Nephron progenitor cell (in vitro differentiated cells): ENCODE results near the gene ZSWIM9.
"Not testable (repeated sequence)": the region's sequence is repeated elsewhere in the genome, so short reads cannot be mapped to it uniquely, and the experiment has no call there.

Experiments used
- DNase-seq: peaks from one replicate; pipeline ENCODE4 v3.0.0; 2021
- H3K27ac Mint-ChIP-seq: 2 replicates; pipeline ENCODE4 v1.8.0; 2021; ENCODE audit warnings: mild to moderate bottlenecking, moderate library complexity, mixed read lengths
- H3K27me3 Mint-ChIP-seq: 2 replicates; pipeline ENCODE4 v1.8.0; 2021; ENCODE audit warnings: mild to moderate bottlenecking, low read depth, mixed read lengths; ENCODE audit not compliant: poor library complexity
- H3K36me3 Mint-ChIP-seq: 2 replicates; pipeline ENCODE4 v1.8.0; 2021; ENCODE audit warnings: low read depth, mixed read lengths
- H3K4me1 Mint-ChIP-seq: 2 replicates; pipeline ENCODE4 v1.8.0; 2021; ENCODE audit warnings: mixed read lengths
- H3K4me3 Mint-ChIP-seq: 2 replicates; pipeline ENCODE4 v1.8.0; 2021; ENCODE audit warnings: mild to moderate bottlenecking, moderate library complexity, mixed read lengths
- H3K9me3 Mint-ChIP-seq: 2 replicates; pipeline ENCODE4 v1.8.0; 2021; ENCODE audit warnings: mild to moderate bottlenecking, moderate library complexity, mixed read lengths
- TF ChIP-seq, protein P1 (sequence below): fragments of 200-600 bp; sonication (generic); IDR thresholded peaks from 2 replicates; pipeline ENCODE4 v1.5.0; 2021; ENCODE audit warnings: antibody characterized with exemption

ZSWIM9 gene

DNA sequence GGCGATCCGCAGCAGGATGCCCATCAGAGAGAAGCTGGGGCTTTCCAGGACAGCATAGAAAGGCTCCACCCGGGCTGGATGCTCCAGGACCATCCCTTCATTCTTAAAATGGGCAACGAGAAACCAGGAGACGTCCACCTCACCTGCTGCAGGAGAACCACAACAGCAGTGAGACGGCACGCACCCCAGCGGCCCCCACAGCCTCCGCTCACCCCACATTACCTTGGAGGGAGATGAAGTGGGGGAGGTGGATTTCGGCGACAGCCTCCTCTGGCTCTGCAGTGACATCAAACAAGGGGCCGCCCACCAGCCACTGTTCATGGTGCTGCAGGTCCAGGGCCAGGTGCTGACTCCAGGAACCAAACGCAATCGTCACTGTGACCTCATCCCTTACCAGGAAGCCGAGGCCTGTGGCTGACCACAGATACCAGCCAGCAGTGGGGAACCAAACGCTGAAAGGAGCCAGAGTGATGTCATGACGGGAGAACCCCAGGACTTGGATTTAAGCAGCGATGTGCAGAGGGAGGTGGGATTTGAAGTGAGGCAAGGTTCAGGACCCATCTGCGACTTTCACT, 60.2 kb downstream of the ZSWIM9 start:
- TF ChIP-seq, protein P1, sequence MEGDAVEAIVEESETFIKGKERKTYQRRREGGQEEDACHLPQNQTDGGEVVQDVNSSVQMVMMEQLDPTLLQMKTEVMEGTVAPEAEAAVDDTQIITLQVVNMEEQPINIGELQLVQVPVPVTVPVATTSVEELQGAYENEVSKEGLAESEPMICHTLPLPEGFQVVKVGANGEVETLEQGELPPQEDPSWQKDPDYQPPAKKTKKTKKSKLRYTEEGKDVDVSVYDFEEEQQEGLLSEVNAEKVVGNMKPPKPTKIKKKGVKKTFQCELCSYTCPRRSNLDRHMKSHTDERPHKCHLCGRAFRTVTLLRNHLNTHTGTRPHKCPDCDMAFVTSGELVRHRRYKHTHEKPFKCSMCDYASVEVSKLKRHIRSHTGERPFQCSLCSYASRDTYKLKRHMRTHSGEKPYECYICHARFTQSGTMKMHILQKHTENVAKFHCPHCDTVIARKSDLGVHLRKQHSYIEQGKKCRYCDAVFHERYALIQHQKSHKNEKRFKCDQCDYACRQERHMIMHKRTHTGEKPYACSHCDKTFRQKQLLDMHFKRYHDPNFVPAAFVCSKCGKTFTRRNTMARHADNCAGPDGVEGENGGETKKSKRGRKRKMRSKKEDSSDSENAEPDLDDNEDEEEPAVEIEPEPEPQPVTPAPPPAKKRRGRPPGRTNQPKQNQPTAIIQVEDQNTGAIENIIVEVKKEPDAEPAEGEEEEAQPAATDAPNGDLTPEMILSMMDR, result no peak
- no peak for DNase-seq
- no peaks in the 10 kb centered on the region for H3K4me1 Mint-ChIP-seq
- no peak overlapping the region for H3K27ac Mint-ChIP-seq
- H3K9me3 Mint-ChIP-seq, result peaks cover 17% of the 10 kb centered on the region
- H3K4me3 Mint-ChIP-seq, result no peak overlapping the region
- H3K36me3 Mint-ChIP-seq, result peaks cover 82% of the 10 kb centered on the region
- H3K27me3 Mint-ChIP-seq, result peaks cover 4% of the 10 kb centered on the region

DNA sequence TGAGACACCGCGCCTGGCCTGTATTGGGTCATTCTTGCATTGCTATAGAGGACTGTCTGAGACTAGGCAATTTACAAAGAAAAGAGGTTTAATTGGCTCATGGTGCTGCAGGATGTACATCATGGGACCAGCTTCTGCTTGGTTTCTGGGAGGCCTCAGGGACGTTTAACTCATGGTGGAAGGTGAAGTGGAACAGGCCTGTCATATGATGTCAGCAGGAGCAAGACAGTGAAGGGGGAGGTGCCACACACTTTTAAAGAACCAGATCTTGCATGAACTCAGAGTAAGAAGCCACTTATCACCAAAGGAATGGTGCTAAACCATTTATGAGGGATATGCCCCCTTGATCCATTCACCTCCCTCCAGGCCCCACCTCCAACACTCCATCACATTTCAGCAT, 66.6 kb downstream of the ZSWIM9 start:
- H3K36me3 Mint-ChIP-seq, result peaks cover 82% of the 10 kb centered on the region
- H3K9me3 Mint-ChIP-seq, result no peaks in the 10 kb centered on the region
- DNase-seq, result no peak
- TF ChIP-seq, protein P1, result no peak
- H3K4me3 Mint-ChIP-seq, result no peak overlapping the region
- no peak overlapping the region for H3K27ac Mint-ChIP-seq
- no peaks in the 10 kb centered on the region for H3K27me3 Mint-ChIP-seq
- no peaks in the 10 kb centered on the region for H3K4me1 Mint-ChIP-seq

DNA sequence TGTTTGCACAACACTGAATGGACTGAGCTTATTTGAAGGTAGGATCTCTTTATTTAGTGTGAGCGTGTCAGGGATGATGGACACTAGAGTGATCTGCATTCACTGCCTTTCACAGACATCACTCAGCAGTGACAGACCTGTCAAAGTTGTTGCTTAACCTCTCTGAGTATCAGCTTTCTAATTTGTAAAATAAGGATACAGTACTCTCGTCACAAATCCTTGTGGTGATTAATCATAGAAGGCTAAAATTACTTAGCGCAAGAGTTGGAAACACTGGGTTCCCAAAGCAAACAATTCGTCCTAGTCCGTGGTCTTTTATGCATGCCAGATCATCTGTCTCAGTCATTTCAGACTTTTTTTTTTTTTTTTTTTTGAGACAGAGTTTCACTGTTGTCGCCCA, 68.6 kb downstream of the ZSWIM9 start:
- H3K36me3 Mint-ChIP-seq, result peaks cover 76% of the 10 kb centered on the region
- DNase-seq, result no peak
- H3K27me3 Mint-ChIP-seq, result no peaks in the 10 kb centered on the region
- no peak overlapping the region for H3K27ac Mint-ChIP-seq
- TF ChIP-seq, protein P1, result no peak
- peaks cover 2% of the 10 kb centered on the region for H3K4me1 Mint-ChIP-seq
- H3K9me3 Mint-ChIP-seq, result no peaks in the 10 kb centered on the region
- no peak overlapping the region for H3K4me3 Mint-ChIP-seq

- H3K36me3 Mint-ChIP-seq, result peaks cover 76% of the 10 kb centered on the region
- DNase-seq, result no peak
- no peak overlapping the region for H3K27ac Mint-ChIP-seq
- H3K9me3 Mint-ChIP-seq, result no peaks in the 10 kb centered on the region
- no peak overlapping the region for H3K4me3 Mint-ChIP-seq
- H3K27me3 Mint-ChIP-seq, result no peaks in the 10 kb centered on the region
- peaks cover 7% of the 10 kb centered on the region for H3K4me1 Mint-ChIP-seq
- TF ChIP-seq, protein P1, result no peak
Measured at GRCh38 chr19:48239582-48240141, 69.2 kb downstream of the ZSWIM9 start.

DNA sequence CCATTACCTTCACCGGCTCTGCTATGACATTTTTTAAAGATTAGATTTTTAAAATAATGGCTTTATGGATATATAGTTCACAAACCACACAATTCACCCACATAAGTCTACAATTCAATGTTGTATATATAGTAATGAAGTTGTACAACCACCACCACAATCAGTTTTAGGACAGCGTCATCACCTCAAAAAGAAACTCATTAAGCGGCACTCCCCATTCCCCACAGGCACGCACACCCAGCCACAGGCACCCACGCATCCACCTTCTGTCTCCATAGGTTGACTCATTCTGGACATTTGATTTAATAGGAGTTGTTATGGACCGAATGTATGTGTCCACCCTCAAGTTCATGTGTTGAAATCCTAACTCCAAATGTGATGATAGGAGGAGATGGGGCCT, 71.3 kb downstream of the ZSWIM9 start:
- not testable (repeated sequence) for H3K4me1 Mint-ChIP-seq, H3K4me3 Mint-ChIP-seq, DNase-seq

GRCh38 chr19:48244281-48244680, 73.8 kb downstream of the ZSWIM9 start:
- peaks cover 76% of the 10 kb centered on the region for H3K36me3 Mint-ChIP-seq
- H3K4me1 Mint-ChIP-seq, result peaks cover 8% of the 10 kb centered on the region
- peak overlapping the region; percentile 36 for H3K27ac Mint-ChIP-seq
- DNase-seq, result no peak
- no peaks in the 10 kb centered on the region for H3K9me3 Mint-ChIP-seq
- TF ChIP-seq, protein P1, result no peak
- no peak overlapping the region for H3K4me3 Mint-ChIP-seq
- no peaks in the 10 kb centered on the region for H3K27me3 Mint-ChIP-seq

More for the DNA sequence above, 71.3 kb downstream of the ZSWIM9 start:
- H3K27me3 Mint-ChIP-seq, H3K27ac Mint-ChIP-seq, H3K9me3 Mint-ChIP-seq: not testable (repeated sequence)
- H3K36me3 Mint-ChIP-seq, result peaks cover 77% of the 10 kb centered on the region
